ENCODE results near the gene OSBPL5. TPM values are rescaled to one million over a fixed set of nuclear protein-coding genes. Genes with fewer than 3 reads are reported as not detected.

Gene OSBPL5
- total RNA-seq, 1 donor from 2014 or later: 31.4 TPM

GRCh38 chr11:3175194-3175593 is 10.1 kb upstream of the OSBPL5 start:
- H3K27me3 Mint-ChIP-seq (ENCODE audit: low read depth): peaks cover 7% of the 10 kb centered on the region
- no peak overlapping the region for H3K27ac Mint-ChIP-seq (ENCODE audit: unreplicated experiment)
- H3K4me1 Mint-ChIP-seq: no peaks in the 10 kb centered on the region
- no peak for DNase-seq (ENCODE audit: low read depth, low spot score)
- H3K9me3 Mint-ChIP-seq: peaks cover 15% of the 10 kb centered on the region
- TF ChIP-seq, protein P1, sequence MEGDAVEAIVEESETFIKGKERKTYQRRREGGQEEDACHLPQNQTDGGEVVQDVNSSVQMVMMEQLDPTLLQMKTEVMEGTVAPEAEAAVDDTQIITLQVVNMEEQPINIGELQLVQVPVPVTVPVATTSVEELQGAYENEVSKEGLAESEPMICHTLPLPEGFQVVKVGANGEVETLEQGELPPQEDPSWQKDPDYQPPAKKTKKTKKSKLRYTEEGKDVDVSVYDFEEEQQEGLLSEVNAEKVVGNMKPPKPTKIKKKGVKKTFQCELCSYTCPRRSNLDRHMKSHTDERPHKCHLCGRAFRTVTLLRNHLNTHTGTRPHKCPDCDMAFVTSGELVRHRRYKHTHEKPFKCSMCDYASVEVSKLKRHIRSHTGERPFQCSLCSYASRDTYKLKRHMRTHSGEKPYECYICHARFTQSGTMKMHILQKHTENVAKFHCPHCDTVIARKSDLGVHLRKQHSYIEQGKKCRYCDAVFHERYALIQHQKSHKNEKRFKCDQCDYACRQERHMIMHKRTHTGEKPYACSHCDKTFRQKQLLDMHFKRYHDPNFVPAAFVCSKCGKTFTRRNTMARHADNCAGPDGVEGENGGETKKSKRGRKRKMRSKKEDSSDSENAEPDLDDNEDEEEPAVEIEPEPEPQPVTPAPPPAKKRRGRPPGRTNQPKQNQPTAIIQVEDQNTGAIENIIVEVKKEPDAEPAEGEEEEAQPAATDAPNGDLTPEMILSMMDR (conservative IDR thresholded peaks at IDR 0.05): no peak
- H3K4me3 Mint-ChIP-seq: no peak overlapping the region
- peaks cover 7% of the 10 kb centered on the region for H3K36me3 Mint-ChIP-seq (ENCODE audit: low read depth)

DNA sequence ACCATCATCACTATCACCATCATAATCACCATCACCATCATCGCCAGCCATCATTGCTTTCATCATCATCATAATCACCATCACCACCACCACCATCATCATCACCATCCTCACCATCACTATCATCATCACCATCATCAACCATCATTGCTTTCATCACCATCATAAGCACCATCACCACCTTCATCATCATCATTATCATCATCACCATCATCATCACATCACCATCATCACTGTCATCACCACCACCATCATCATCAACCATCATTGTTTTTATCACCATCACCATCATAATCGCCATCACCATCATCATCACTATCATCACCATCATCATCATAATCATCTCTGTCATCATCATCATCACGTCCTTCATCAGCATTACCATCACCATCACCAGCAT is 9.3 kb upstream of the OSBPL5 start:
- TF ChIP-seq, protein P1 (conservative IDR thresholded peaks at IDR 0.05): no peak
- Mint-ChIP-seq H3K27ac (ENCODE audit: unreplicated experiment) (no peak overlapping the region), H3K4me1 (peaks cover 5% of the 10 kb centered on the region), H3K9me3 (peaks cover 15% of the 10 kb centered on the region), H3K27me3 (ENCODE audit: low read depth) (peaks cover 13% of the 10 kb centered on the region), H3K4me3 (no peak overlapping the region), H3K36me3 (ENCODE audit: low read depth) (peaks cover 7% of the 10 kb centered on the region)
- no peak for DNase-seq (ENCODE audit: low read depth, low spot score)

DNA sequence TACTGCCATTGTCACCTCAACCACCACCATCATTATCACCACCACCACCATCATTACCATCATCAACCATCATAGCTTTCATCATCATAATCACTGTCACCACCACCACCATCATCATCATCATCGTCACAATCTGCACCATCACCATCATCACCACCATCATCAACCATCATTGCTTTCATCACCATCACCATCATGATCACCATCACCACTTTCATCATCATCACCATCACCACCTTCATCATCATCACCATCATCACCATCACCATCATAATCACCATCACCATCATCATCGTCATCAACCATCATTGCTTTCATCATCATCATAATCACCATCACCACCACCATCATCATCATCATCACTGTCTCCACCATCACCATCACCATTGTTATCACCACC is 8.7 kb upstream of the OSBPL5 start:
- Mint-ChIP-seq H3K27me3 (ENCODE audit: low read depth) (peaks cover 18% of the 10 kb centered on the region), H3K9me3 (peaks cover 15% of the 10 kb centered on the region), H3K27ac (ENCODE audit: unreplicated experiment) (no peak overlapping the region), H3K4me1 (peaks cover 9% of the 10 kb centered on the region), H3K4me3 (no peak overlapping the region), H3K36me3 (ENCODE audit: low read depth) (peaks cover 7% of the 10 kb centered on the region)
- TF ChIP-seq, protein P1 (conservative IDR thresholded peaks at IDR 0.05): no peak
- DNase-seq (ENCODE audit: low read depth, low spot score): no peak

DNA sequence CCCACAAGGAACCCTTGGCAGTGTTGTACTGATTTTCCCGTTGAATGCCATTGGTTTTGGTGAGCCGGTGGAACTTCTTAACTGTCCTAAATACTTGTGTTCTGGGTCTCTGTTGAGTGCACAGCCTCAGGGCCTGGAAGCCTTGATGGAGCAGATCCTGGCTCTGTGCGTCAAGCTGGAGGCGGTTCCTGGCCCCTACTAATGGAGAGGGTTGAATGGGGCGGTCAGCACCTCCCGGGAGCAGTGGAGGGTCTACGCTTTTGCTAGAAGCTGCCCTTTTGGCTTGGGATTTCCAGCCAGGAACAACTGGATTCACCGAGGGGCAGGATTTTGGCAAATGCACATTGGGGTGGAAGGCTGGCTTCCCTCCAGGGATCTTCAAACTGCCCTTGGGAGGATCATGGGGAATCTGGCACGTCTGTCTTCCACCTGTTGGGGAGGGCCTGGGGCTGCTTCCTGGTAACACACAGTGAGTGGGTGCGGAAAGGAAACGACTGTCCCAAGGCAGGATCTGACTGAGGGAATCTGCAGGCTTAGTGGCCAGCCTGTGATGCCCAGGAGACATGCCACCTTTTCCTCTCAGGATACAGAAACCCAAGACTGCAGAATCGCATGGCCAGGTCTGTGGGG is 6.9 kb upstream of the OSBPL5 start:
- Mint-ChIP-seq H3K36me3 (ENCODE audit: low read depth) (peaks cover 7% of the 10 kb centered on the region), H3K4me3 (no peak overlapping the region), H3K27ac (ENCODE audit: unreplicated experiment) (no peak overlapping the region), H3K4me1 (peaks cover 9% of the 10 kb centered on the region), H3K9me3 (peaks cover 10% of the 10 kb centered on the region), H3K27me3 (ENCODE audit: low read depth) (peaks cover 18% of the 10 kb centered on the region)
- TF ChIP-seq, protein P1 (conservative IDR thresholded peaks at IDR 0.05): no peak
- DNase-seq (ENCODE audit: low read depth, low spot score): no peak

- peaks cover 7% of the 10 kb centered on the region for H3K36me3 Mint-ChIP-seq (ENCODE audit: low read depth)
- TF ChIP-seq, protein P1 (conservative IDR thresholded peaks at IDR 0.05): no peak
- DNase-seq (ENCODE audit: low read depth, low spot score): no peak
- H3K27me3 Mint-ChIP-seq (ENCODE audit: low read depth): peaks cover 15% of the 10 kb centered on the region
- peaks cover 7% of the 10 kb centered on the region for H3K9me3 Mint-ChIP-seq
- no peak overlapping the region for H3K27ac Mint-ChIP-seq (ENCODE audit: unreplicated experiment)
- H3K4me3 Mint-ChIP-seq: no peak overlapping the region
- H3K4me1 Mint-ChIP-seq: peaks cover 9% of the 10 kb centered on the region
Observed at GRCh38 chr11:3170756-3171650, 5.9 kb upstream of the OSBPL5 start.
